Effector memory CD4-positive, alpha-beta T cell (primary cell): ENCODE data around the gene TP53BP1.
A peak's percentile ranks its signal among the peaks of the same experiment; 100 is the strongest.

Experiments
- DNase-seq, 3 donors: peaks; one replicate each; pipeline ENCODE4 v3.0.0-alpha.2; 2020
- H3K27ac ChIP-seq: 2 replicates; pipeline ENCODE4 v1.7.0; 2013; ENCODE audit warnings: mild to moderate bottlenecking, low read length, moderate library complexity; ENCODE audit not compliant: insufficient read depth, poor library complexity, severe bottlenecking
- H3K27me3 ChIP-seq: replicated peaks from 2 replicates; pipeline ENCODE4 v1.7.0; 2013; ENCODE audit warnings: mild to moderate bottlenecking, low read length; ENCODE audit not compliant: insufficient read depth, control insufficient read depth, poor library complexity, severe bottlenecking
- H3K36me3 ChIP-seq: 2 replicates; pipeline ENCODE4 v1.7.0; 2013; ENCODE audit warnings: mild to moderate bottlenecking, low read length, moderate library complexity; ENCODE audit not compliant: control insufficient read depth, insufficient read depth
- H3K4me1 ChIP-seq: 2 replicates; pipeline ENCODE4 v1.7.0; 2013; ENCODE audit warnings: low read length, mild to moderate bottlenecking; ENCODE audit not compliant: control insufficient read depth, insufficient read depth, poor library complexity, severe bottlenecking
- H3K4me3 ChIP-seq: 2 replicates; pipeline ENCODE4 v1.7.0; 2013; ENCODE audit warnings: low read length, low read depth, mild to moderate bottlenecking; ENCODE audit not compliant: insufficient read depth, poor library complexity, severe bottlenecking
- H3K9me3 ChIP-seq: 2 replicates; pipeline ENCODE4 v1.7.0; 2013; ENCODE audit warnings: mild to moderate bottlenecking, low read length, moderate library complexity; ENCODE audit not compliant: control insufficient read depth

TP53BP1 gene

GRCh38 chr15:43520138-43520537, 27.2 kb upstream of the TP53BP1 start:
- no peak for DNase-seq
- Histone ChIP-seq H3K36me3 (peaks cover 8% of the 10 kb centered on the region), H3K4me1 (peaks cover 9% of the 10 kb centered on the region), H3K4me3 (no peak overlapping the region), H3K9me3 (no peaks in the 10 kb centered on the region), H3K27me3 (no peaks in the 10 kb centered on the region), H3K27ac (no peak overlapping the region)

- Histone ChIP-seq H3K4me1 (peaks cover 12% of the 10 kb centered on the region), H3K9me3 (no peaks in the 10 kb centered on the region), H3K4me3 (no peak overlapping the region), H3K36me3 (peaks cover 8% of the 10 kb centered on the region), H3K27me3 (no peaks in the 10 kb centered on the region), H3K27ac (no peak overlapping the region)
- DNase-seq: no peak
Observed at GRCh38 chr15:43519196-43519595, 26.2 kb upstream of the TP53BP1 start.

DNA sequence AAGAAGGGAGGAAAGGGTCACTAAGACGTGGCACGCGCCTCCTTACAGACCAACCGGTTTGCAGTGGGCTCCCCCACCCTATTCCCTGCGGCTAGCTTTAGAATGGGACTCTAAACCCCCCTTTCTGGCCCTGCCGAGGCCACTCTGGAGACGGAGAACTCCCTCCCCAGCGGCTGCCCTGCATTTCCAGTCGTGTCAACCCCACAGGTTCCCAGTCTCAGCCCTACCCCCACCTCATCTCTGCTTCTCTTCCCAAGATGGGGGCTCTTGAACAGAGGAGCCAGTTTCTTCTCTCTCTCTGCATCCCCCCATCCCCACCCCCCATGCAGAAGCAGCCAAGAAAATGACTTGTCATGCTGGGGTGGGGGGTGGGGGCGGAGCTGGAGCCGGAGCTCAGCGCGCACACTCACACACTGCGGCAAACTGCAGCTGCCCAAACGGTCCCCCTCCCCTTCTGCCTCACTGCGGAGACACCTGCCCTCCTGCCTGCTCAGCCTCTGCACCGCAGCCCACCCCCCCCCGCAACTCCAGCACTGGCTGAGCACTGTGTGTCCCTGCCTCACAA, 25.3 kb upstream of the TP53BP1 start:
- no peak for DNase-seq
- Histone ChIP-seq H3K36me3 (peaks cover 8% of the 10 kb centered on the region), H3K27me3 (no peaks in the 10 kb centered on the region), H3K27ac (no peak overlapping the region), H3K9me3 (no peaks in the 10 kb centered on the region), H3K4me1 (peaks cover 17% of the 10 kb centered on the region), H3K4me3 (no peak overlapping the region)

GRCh38 chr15:43517354-43518196, 24.6 kb upstream of the TP53BP1 start, which contains the start of gene MAP1A:
TSS of gene MAP1A (plus strand) at chr15:43517608. CDS start at chr15:43521474, 3,866 bp downstream.
- Histone ChIP-seq H3K9me3 (no peaks in the 10 kb centered on the region), H3K4me3 (no peak within 1 kb of the TSS), H3K27ac (no peak within 1 kb of the TSS), H3K36me3 (peaks cover 8% of the 10 kb centered on the region), H3K4me1 (peaks cover 17% of the 10 kb centered on the region), H3K27me3 (no peaks in the 10 kb centered on the region)
- DNase-seq: no peak

DNA sequence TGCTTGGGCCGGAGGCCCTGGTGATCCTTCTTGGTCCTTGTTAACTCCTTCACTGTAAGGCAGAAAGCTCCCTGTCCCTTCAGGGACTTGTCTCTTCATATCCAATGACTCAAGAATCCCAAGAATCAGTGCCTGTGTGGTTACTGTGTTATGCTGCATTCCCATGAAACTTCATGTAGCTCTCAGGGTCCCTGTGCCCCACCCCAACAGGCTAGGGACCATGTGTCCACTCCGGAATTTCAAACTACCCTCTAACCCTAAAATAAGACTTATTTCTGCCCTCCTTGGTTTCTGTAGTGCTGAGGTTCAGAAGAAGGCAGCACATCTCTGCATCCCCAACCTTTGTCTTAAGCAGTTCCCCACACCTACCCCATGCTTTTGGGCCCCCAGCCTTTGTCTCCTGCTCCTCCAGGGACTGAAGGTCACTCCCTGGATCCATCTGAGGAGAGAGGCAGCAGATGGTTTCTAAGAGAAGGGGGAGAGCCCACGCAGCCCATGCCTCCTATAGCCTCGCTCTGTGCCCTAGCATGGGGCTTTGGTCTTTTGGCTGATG, 23.9 kb upstream of the TP53BP1 start:
- H3K36me3 ChIP-seq: peaks cover 5% of the 10 kb centered on the region
- H3K4me3 ChIP-seq: no peak overlapping the region
- DNase-seq: no peak
- H3K9me3 ChIP-seq: no peaks in the 10 kb centered on the region
- H3K4me1 ChIP-seq: peaks cover 17% of the 10 kb centered on the region
- H3K27ac ChIP-seq: no peak overlapping the region
- no peaks in the 10 kb centered on the region for H3K27me3 ChIP-seq

DNA sequence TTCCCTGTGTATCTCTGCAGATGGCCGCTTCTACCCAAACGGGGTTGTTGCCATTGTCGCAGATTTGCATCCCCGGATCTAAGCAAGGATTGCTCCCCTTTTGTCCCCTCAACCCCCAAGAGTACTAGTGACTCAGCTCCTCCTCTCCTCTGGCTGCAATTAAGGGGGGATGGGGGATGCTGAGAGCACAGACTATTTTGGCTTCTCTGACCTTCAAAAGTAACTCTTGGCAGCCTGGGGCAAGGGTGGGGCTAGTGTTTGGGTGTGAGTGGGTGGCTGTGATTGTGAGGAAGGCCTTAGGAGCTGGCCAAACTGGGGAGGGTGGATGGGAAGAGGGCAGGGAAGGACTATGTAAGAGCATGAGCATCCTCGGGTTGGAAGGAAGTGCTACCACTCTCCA, 23.2 kb upstream of the TP53BP1 start:
- no peak for DNase-seq
- H3K4me3 ChIP-seq: no peak overlapping the region

DNA sequence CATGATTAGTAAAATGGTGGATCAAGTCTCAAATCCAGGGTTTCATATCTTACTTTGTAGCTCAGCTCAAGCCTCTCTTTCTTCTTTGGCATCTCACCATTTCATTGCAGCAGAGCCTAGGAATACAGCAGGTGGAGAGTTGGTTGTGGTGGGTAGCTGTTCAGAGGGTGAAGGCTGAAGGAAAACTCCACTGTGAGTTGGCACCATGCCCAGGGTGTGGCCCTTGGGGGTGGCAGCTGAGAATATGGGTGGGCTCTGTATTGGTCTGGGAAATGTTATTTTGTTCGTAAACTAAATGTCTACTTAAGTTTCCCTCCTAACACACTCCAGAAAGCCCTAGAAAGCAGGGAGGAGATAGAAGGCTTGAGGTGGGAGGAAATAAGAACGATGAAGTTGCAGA, 22.8 kb upstream of the TP53BP1 start:
- Histone ChIP-seq H3K4me3 (no peak overlapping the region), H3K4me1 (peaks cover 26% of the 10 kb centered on the region), H3K27ac (no peak overlapping the region), H3K9me3 (no peaks in the 10 kb centered on the region), H3K36me3 (peaks cover under 1% of the 10 kb centered on the region), H3K27me3 (no peaks in the 10 kb centered on the region)
- DNase-seq: no peak

More for the DNA sequence above, 23.2 kb upstream of the TP53BP1 start:
- Histone ChIP-seq H3K27me3 (no peaks in the 10 kb centered on the region), H3K27ac (no peak overlapping the region), H3K9me3 (no peaks in the 10 kb centered on the region), H3K36me3 (peaks cover 5% of the 10 kb centered on the region), H3K4me1 (peaks cover 23% of the 10 kb centered on the region)

DNA sequence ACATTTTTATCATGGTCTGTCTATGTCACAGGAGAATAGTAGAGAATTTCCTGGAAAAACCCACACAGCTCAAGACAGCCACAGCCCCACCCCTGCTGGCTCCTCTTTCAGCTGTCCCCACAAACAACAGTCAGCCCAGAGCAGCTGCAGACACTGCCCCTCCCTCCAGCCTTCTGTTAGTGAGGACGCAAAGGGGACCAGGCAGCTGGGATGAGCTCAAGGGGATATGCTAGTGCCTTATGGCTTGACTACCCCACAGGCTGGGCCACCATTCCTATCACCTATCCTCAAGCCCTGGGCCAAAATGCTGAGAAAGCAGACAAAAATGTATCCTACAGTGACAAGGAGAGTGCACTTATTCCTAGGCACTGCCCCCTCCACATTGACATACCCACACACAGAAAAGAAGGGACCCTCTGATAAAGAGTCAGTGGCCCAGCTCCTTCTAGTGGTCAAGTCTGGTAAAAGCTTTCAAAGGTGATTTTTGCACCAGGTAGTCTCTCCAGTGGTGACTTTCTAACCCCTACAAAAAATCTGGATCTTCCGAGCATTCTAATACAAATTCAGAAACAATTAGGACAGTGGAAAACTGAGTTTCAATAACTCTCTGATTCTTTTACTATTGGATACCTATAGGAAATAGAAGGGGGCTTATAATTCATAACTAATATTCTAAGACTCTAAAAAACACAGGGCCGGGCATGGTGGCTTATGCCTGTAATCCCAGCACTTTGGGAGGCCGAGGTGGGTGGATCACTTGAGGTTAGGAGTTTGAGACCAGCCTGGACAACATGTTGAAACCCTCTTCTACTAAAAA, 21.5 kb upstream of the TP53BP1 start:
- H3K9me3 ChIP-seq: no peaks in the 10 kb centered on the region
- peak overlapping the region; percentile 33 for H3K27ac ChIP-seq
- H3K36me3 ChIP-seq: no peaks in the 10 kb centered on the region
- no peaks in the 10 kb centered on the region for H3K27me3 ChIP-seq
- H3K4me3 ChIP-seq: no peak overlapping the region
- no peak for DNase-seq
- peaks cover 34% of the 10 kb centered on the region for H3K4me1 ChIP-seq

DNA sequence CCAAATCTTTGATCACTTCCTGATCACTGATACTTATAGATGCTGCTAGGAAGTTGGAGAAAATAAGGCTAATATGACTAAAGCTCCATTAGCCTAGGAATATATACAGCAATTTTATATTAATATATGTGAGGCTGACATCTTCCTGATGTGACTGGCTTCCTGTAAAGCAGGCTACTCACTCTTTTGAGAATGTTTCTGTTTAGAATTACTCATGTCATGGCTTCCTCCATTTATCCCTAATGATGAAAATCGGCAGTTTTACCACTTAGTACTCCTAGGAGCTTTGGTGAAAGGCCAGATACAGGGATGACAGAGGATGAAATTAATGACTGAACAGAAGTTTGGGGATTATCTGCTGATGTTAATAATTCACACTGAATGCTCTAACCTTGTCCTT, 20.6 kb upstream of the TP53BP1 start:
- no peaks in the 10 kb centered on the region for H3K9me3 ChIP-seq
- peaks cover 38% of the 10 kb centered on the region for H3K4me1 ChIP-seq
- no peak for DNase-seq
- H3K27me3 ChIP-seq: no peaks in the 10 kb centered on the region
- no peaks in the 10 kb centered on the region for H3K36me3 ChIP-seq
- no peak overlapping the region for H3K4me3 ChIP-seq
- H3K27ac ChIP-seq: no peak overlapping the region
